Ovary (tissue), 9 donors: ENCODE data around the gene PRDM8. TPM values are rescaled to one million over a fixed set of nuclear protein-coding genes. Genes with fewer than 3 reads are reported as not detected.

Experiments used
- DNase-seq, 5 donors: peaks; one replicate each; pipeline ENCODE4 v3.0.0-alpha.2; 2019 to 2020
- H3K27ac ChIP-seq, 2 donors: fragments of 200-600 bp; one replicate each; pipeline versions ENCODE4 v1.5.1 to v1.8.0; 2019 to 2022
- H3K27me3 ChIP-seq: fragments of 200-600 bp; one replicate; pipeline ENCODE4 v1.8.0; 2022
- H3K36me3 ChIP-seq: fragments of 200-600 bp; sonication (generic); one replicate; pipeline ENCODE4 v1.5.1; 2019
- H3K4me1 ChIP-seq: one replicate; pipeline ENCODE4 v1.8.1; 2013; ENCODE audit warnings: mild to moderate bottlenecking, moderate library complexity; ENCODE audit not compliant: insufficient read depth
- H3K4me3 ChIP-seq: fragments of 200-600 bp; sonication (generic); one replicate; pipeline ENCODE4 v1.5.1; 2017
- H3K9me3 ChIP-seq, 2 donors: fragments of 200-600 bp in 1 of 2; sonication (generic) in 1 of 2; one replicate each; pipeline versions ENCODE4 v1.5.1 to v1.8.1; 2013 to 2019; ENCODE audit warnings: mild to moderate bottlenecking in 1 of 2, moderate library complexity in 1 of 2
- EP300 ChIP-seq: sonication (generic); formaldehyde crosslinking; IDR thresholded peaks from one replicate; pipeline ENCODE4 v1.6.1; 2017; ENCODE audit warnings: antibody characterized with exemption
- POLR2A ChIP-seq: fragments of 450-650 bp; IDR thresholded peaks from one replicate; pipeline ENCODE4 v1.6.1; 2017; ENCODE audit warnings: antibody characterized with exemption, mild to moderate bottlenecking, moderate library complexity
- WGBS, 3 donors: extraction: QIAGEN DNeasy Blood & Tissue Kit in 1 of 3; methylation state at CpG; one replicate each; pipeline versions ENCODE4 v1.1.5 to v1.1.7; 2013 to 2017; 5-methylcytosine and 5-hydroxymethylcytosine counted together
- intact Hi-C, 4 donors: fragments of 100-400 bp; cut with DNase I; formaldehyde crosslinking; loops; one replicate each; pipeline versions ENCODE4 v1.11.0 to v1.15.1; 2022 to 2023
- polyA plus RNA-seq, 2 donors: library from polyadenylated mRNA; stranded (reverse); fragments of 200-250 nt in 1 of 2; fragments of 350-450 nt in 1 of 2; fragmentation: Illumina TruSeq in 1 of 2; extraction: RNeasy Lipid Tissue Mini Kit (QIAGEN cat#74804) in 1 of 2; gene quantifications; one replicate each; pipeline ENCODE4 v1.2.3, GENCODE V29; 2013 to 2014
- total RNA-seq, 7 donors: library from RNA; depleted of rRNA in 2 of 7; stranded (reverse); fragments of >200 nt in 2 of 7; fragmentation: NEBNext Ultra II Directional in 3 of 7; extraction: Animal tissue kit (Norgen Biotek cat#: 25700) in 3 of 7; gene quantifications; one replicate each; pipeline versions ENCODE4 v1.1.0 to v1.2.4, GENCODE V29; 2016 to 2023
- TF ChIP-seq, protein P1 (sequence below), 3 donors: fragments of 450-650 bp in 2 of 3; fragments of 200-600 bp in 1 of 3; IDR thresholded peaks; one replicate each; pipeline versions ENCODE4 v1.5.1 to v1.8.0; 2016 to 2022; ENCODE audit warnings: antibody characterized with exemption in 3 of 3, mild to moderate bottlenecking in 1 of 3
- donor health status: DM: no; HTN: no; CAD: no; lungs with moderate emphysema.
- donor health status: DM: no; HTN: no; CAD: no.
- donor health status: Bipolar disorder and iron deficiency.
- donor health status: DM: yes; HTN: yes; CAD: no.
- donor health status: DM: no; HTN: no; CAD: no.
- donor health status: DM: yes; HTN: yes; CAD: no.

The PRDM8 gene
- total and polyA plus RNA-seq, 9 donors, result 3.6 to 14.3 (median 6.5) TPM

DNA sequence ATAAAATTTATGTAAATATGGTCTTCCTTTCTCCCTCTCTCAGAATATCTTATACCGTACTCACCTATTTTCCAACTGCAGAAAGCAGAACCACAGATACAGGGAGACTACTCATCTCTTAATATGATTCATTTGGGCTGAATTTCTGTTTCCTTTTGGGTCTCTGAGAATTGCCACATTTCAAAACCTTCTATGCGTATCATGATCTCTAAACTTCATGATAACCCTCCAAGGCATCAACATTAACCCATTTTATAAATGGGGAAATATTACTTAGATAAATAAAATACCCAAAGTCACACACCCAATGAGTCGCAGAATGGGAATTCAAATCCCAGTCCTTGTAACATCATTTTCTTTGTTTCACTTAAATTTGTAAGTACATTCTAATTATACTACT, 16.6 kb upstream of the PRDM8 start:
- Histone ChIP-seq H3K4me3 (no peak overlapping the region), H3K36me3 (no peaks in the 10 kb centered on the region), H3K27me3 (no peaks in the 10 kb centered on the region), H3K4me1 (peaks cover 11% of the 10 kb centered on the region), H3K27ac (no peak overlapping the region), H3K9me3 (no peaks in the 10 kb centered on the region)
- intact Hi-C loops, result loop anchor here in 2 of 4 donors (5.0 to 10.0 kb wide), 4 partner anchors 106 to 1226 kb away; partner anchors contain the start of gene ANTXR2 (in 2 of the 2)
- TF ChIP-seq EP300 (no peak), POLR2A (no peak)
- TF ChIP-seq, protein P1, sequence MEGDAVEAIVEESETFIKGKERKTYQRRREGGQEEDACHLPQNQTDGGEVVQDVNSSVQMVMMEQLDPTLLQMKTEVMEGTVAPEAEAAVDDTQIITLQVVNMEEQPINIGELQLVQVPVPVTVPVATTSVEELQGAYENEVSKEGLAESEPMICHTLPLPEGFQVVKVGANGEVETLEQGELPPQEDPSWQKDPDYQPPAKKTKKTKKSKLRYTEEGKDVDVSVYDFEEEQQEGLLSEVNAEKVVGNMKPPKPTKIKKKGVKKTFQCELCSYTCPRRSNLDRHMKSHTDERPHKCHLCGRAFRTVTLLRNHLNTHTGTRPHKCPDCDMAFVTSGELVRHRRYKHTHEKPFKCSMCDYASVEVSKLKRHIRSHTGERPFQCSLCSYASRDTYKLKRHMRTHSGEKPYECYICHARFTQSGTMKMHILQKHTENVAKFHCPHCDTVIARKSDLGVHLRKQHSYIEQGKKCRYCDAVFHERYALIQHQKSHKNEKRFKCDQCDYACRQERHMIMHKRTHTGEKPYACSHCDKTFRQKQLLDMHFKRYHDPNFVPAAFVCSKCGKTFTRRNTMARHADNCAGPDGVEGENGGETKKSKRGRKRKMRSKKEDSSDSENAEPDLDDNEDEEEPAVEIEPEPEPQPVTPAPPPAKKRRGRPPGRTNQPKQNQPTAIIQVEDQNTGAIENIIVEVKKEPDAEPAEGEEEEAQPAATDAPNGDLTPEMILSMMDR (IDR thresholded peaks at IDR 0.05), result no peak
- WGBS, 3 donors, result 66 to 72% (median 68%) methylated on average over 3 of the region's 3 CpGs
- no peak for DNase-seq

DNA sequence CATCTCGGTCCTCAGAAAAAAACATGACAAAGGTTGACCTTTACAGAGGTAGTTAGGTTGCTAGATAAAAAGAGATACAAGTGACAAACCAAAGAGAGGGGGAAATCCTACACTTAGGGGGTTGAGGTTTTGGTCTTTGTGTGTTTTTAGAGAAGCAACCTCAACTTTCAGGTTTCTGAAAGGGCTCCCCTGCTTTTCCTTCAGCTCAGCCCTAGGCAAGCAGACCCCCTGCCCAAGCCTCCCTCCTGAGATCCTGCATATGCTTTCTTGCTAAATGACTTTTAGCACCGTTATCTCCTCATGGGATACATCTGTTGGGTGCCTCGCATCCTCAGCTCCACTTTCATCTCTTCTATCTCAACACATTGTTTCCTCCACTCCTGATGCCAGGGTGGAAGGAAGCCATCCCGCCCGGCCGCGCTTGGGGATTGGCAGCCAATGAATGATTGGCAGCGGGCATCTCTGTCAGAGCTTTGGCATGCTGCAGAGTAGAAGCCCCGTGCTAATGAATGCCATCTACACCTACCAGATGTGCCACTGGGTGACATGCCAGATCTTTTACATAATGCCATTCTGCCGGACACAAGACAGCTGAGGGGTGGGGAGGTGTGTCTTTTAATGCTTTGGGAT, 15.0 kb upstream of the PRDM8 start:
- TF ChIP-seq POLR2A (no peak), EP300 (no peak)
- TF ChIP-seq, protein P1 (IDR thresholded peaks at IDR 0.05), result no peak
- no peaks in the 10 kb centered on the region for H3K9me3 ChIP-seq
- no peak overlapping the region for H3K4me3 ChIP-seq
- no peaks in the 10 kb centered on the region for H3K36me3 ChIP-seq
- H3K4me1 ChIP-seq, result peaks cover 14% of the 10 kb centered on the region
- no peak overlapping the region for H3K27ac ChIP-seq
- WGBS, 3 donors, result 48 to 62% (median 60%) methylated on average over 10 of the region's 10 CpGs
- no peaks in the 10 kb centered on the region for H3K27me3 ChIP-seq
- intact Hi-C loops, result loop anchor here in 2 of 4 donors (5.0 to 10.0 kb wide), 4 partner anchors 108 to 1228 kb away; partner anchors contain the start of gene ANTXR2 (in 2 of the 2)
- peak in 2 of 5 donors; percentile 15 to 22 for DNase-seq

DNA sequence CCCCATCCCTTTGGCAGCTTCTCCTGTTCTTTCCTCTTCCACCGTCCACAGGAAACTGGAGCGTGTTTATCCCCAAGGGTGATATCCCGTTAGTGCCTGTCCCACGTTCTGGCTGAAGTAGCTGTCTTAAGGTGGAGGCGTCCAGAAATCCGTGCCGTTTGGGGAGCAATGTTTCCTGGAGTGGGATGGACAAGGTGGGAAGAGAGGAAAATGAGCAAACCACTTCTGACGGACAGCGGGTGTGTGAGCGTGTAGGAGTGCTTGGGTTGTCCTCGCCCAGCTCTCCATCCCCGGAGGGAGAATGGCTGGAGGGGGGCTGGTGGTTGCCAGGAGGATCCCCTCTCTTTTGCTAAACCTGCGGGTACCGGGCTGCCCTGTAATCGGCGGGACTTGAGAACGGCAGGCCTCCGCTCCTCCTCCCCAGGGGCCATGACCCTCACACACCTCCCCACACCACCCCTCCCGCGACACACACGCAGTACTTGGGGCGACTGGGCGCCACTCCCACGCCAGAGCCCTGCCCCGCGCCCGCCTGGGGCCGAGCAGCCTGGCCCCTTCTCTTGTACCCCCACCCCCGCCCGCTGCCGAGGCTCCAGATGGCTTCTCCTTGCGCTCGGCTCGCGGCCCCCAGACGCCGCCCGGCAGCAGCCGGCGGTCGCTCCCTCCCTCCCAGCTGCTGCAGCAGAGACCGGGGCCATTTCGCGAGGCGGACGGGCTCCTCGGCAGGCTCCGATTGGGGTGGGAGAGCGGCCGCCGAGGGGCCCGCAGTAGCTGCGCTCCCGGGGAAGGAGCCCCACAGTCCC, 13.9 kb upstream of the PRDM8 start:
- Histone ChIP-seq H3K9me3 (no peaks in the 10 kb centered on the region), H3K27ac (peak overlapping the region; percentile 73 to 86), H3K4me1 (peaks cover 14% of the 10 kb centered on the region), H3K36me3 (no peaks in the 10 kb centered on the region), H3K27me3 (no peaks in the 10 kb centered on the region), H3K4me3 (peak overlapping the region; percentile 78)
- 1 to 2% (median 1%) methylated on average over 45 to 54 of the region's 54 CpGs for WGBS, 3 donors
- intact Hi-C loops, result loop anchor here in 2 of 4 donors (5.0 to 10.0 kb wide), 4 partner anchors 109 to 1229 kb away; partner anchors contain the start of gene ANTXR2 (in 2 of the 2)
- DNase-seq, result peak; percentile 54 to 75 (median 60)
- TF ChIP-seq POLR2A (no peak), EP300 (no peak)
- TF ChIP-seq, protein P1 (IDR thresholded peaks at IDR 0.05), result no peak

DNA sequence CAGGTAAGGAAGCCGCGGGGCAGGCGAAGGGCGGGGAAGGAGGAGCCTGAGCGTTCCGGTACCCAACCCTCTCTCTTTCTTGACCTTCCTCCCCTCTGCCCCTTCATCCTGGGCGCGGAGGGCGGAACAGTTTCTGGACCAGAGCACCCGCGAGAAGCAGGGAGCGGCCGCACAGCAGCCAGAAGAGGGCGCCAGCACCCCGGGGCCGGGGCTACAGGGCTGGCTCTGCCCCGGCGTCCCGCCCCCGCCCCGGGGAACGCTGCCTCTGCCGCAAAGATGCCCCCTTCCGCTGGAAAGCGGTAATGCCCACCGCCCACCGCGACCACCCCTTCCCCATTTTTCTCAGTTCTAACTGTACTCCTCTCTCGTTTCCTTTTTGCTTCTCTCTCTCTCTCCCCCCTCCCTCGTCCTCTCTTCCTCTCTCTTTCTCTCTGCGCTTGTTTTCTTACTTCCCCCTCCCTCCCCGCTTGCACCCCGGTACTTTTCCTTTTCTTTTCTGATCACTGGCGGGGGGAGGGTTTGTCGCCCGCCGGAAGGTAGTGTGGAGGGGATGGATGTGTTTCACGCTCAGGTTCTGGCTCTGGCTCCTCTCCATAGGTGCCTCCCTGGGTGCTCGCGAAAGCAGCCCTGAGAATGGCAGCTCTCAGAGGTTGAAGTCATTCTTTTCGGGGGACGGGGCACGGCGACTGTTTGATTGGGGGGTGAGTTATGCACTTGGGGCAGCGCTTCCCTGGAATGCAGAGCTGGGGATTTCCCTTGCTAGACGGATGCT, 13.1 kb upstream of the PRDM8 start:
- H3K27me3 ChIP-seq, result no peaks in the 10 kb centered on the region
- H3K4me1 ChIP-seq, result peaks cover 14% of the 10 kb centered on the region
- WGBS, 3 donors, result 0 to 1% (median 1%) methylated on average over 44 to 46 of the region's 46 CpGs
- no peaks in the 10 kb centered on the region for H3K36me3 ChIP-seq
- TF ChIP-seq, protein P1 (IDR thresholded peaks at IDR 0.05), result peak; percentile 85 to 99 (median 85)
- no peak for TF ChIP-seq POLR2A
- no peak for TF ChIP-seq EP300
- H3K4me3 ChIP-seq, result peak overlapping the region; percentile 78
- DNase-seq, result peak; percentile 91 to 96 (median 93)
- H3K9me3 ChIP-seq, result no peaks in the 10 kb centered on the region
- H3K27ac ChIP-seq, result peak overlapping the region; percentile 73 to 86
- intact Hi-C loops, result loop anchor here in 2 of 4 donors (5.0 to 10.0 kb wide), 4 partner anchors 109 to 1229 kb away; partner anchors contain the start of gene ANTXR2 (in 2 of the 2)
